Stimulated activated CD8-positive, alpha-beta memory T cell treated with anti-CD3 and anti-CD28 coated beads, Interleukin-15, amount 100 ng/mL, for 24 hours (primary cell): ENCODE results near the gene HOXC9.

ENCODE experiments used
- DNase-seq: peaks from one replicate; pipeline ENCODE4 v3.0.0-alpha.2; 2020; ENCODE audit warnings: low read depth

The HOXC9 gene

DNA sequence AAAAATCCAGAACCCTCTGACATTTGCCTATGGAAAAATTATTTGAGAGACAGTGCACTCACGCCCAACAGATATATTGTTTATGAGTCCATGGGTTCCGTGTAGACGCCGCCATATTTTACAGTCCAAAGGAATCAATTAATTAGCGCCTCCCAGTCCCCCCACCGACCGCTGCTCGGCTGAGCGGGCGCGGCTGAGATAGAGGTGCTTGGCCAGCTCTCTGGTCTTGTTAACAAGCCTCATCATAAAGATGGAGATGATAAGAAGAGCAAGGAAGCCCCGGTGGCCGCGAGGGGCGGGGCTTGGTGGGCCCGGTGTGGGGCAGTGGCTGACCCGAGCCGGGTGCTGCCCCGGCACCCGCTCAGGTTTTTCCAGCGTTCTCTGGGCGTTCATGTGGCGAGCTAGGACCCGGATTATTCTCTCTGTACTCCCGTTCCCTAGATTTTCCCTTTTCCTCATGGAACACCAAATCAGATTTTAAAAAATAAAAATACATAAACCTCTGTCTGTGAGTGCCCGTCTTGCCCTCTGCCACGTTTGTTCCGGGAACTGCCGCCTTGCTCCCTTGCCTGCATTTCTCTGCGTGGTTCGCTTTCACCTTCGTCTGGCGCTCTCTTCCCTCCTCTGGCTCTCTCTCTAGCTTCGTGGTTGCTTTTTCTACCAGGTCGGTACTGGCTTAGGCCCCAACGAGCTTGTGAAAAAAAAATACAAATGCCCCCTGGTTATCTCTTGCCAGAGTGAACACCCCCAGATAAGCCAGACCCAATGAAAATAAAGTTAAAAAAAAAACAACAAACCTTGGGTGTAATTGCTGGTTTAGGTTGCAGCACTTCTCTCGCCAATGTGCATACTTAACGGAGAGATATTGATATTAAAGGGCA is 36.3 kb upstream of the HOXC9 start:
- DNase-seq = no peak

DNA sequence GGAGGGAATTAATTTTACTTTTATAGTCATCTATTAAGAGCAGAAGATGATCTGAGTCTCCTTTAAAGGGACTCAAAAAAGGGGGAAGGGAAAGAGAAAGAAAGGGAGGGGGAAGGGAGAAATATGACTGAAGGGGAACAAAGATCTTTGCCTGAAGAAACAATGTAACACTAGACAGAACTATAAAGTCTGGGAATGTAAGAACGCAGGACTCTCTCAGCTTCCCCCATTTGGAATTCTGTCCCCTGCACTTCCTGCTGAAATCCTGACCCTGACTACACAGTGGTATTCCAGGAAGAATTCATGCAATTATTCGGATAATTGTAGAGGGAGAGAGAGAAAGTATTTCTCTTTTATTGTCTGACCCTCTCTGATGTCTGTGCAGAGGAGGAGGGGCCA is 35.6 kb upstream of the HOXC9 start:
- DNase-seq = no peak

DNA sequence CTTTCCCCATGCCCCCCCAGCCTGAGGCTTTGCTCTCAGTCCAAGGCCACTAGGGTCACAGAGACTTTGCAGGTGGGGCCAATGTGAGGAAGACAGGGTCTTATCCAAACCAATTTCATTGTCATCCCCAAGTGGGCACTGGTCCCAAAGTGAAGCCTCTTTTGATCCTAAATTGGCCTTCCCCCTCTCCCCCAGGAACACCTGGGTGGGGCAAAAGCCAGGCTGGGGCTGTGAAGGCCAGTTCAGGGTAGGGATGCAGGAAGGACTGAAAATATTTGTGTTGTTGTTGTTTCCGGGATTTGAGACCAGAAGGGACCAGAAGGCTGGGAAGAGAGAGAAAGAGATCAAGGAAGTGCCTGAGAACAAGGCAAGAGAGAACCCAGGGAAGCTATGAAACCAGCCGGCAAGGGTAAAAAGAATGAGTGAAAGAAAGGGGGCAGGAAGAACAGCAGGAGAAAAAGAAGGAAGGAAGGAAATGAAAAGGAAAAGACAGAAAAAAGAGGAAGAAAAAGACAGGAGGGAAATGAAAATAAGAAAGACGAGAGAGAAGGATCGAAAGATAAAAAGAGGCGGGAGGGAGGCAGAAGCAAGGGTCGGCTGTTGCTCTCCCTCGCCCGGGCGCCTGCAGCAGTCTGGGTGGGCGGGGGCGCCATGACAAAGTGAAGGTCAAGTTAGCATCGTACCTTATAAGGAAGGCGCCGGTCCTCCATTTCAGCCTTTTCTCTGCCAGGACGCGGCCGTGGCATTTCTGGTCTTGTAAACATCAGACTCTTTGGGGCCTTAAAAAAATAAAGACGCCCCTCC is 34.5 kb upstream of the HOXC9 start:
- no peak for DNase-seq

DNA sequence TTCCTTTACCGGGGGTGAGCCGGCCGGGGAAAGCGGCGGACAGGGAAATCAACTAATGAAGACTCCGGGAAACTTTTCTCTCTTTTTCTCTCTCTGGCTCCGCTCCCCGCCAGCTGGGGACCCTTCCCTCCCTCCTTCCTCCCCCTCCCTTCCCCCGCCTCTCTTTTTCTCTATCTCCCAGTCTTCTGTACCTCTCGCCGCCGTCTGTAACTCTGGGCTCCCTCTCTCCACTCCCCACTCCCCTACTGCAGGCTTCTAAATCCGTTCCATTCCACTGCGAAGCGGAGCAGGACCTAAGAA is 33.9 kb upstream of the HOXC9 start:
- DNase-seq = no peak

DNA sequence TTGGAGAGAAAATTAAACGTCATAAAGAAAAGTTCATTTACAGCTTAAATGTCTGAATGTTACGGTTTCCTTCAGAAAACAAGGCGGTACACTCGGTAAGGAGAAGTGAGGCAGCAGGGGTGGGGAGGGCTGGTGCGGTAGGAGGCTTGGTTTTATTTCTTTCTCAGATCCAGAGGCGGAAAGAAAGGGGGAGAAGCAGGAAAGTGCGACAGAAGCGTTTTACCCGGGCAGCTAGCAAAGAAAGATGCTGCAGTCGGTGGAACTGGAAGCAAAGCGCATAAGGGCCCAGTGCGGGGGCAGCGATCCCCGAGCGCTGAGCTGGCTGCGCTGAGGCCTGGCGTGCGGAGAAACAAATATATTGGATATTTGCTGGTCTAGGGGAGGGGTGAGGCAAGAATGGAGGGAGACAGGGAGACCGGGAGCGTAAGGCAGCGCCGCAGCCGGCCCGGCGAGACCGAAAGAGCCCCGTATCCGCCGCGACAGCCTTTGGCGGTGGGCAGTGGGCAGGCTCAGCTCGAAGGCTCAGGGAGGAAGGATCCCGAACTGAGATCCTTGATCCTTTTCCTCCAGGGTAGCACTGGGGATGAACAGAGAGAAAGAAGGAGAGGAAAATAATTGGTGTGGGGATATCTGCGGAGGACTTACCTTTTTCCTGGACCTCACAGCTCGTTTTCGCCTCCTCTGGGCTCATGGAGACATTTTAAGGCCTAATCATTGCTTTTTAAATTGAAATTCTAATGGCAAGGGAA is 33.4 kb upstream of the HOXC9 start:
- DNase-seq = no peak

DNA sequence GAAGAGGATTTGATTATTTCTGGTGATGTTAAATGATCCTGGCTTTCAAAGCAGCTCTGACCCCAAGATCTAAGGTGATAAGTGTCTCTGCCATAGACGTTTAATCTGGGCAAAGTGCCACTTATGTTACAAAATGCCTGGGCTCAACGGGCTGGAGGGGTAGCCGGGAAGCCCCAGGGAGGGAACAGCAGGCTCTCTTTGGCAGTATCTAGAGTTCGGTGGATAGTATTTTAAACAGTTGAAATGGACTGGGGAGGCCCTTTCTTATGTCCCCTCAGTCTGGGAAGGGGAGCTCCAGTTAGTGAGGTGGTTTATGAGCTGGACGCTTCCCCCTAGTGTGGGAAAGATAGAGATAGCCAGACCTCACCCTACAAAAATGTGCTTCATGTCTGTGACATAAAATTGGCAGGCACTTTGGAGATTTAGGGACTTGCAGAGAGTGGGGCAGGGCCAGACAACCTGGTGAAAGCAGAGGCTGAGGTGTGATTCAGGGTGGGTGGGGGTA is 32.5 kb upstream of the HOXC9 start:
- DNase-seq = no peak

DNA sequence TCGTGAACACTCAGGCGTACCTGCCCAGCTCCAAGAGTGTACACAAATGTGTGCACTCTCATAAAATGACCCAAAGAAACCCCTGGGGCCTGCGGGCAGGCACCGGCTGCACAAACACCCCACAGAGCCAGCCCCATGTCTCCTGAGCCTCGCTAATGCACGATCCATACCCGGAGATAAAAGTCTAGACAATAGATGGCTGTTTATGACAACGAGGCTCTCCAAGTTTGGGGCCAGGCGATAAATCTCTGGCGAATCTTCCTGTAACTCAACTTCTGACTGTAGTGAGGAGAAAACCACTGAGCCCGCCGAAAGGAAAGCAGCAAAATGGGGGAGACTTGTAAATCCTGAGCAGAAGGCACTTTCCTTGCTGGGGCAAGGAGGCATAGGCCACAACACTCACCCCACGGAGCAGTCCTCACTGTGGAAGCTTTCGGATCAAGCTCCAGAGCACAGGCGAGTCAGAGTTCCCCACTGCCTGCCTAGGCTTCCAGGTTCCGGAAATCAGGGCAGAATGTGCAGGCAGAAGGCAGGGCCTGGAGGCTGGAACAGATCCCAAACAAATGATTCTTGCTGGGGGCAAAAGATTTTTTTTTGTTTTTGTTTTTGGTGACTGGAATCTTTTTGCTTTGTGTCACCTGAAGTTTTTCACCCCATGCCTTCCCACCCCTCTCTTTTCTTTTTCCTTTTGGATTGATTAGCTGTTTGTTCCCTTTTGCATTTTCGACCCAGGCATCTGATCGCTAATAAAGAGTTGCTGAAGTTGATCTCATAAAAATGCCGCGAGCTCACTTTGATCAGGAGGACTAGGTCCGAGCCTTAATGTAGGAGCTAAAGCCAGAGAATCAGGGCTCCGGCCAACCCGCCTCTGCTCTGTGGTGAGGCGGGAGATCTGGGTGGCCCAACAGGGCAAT is 31.5 kb upstream of the HOXC9 start:
- no peak for DNase-seq

DNA sequence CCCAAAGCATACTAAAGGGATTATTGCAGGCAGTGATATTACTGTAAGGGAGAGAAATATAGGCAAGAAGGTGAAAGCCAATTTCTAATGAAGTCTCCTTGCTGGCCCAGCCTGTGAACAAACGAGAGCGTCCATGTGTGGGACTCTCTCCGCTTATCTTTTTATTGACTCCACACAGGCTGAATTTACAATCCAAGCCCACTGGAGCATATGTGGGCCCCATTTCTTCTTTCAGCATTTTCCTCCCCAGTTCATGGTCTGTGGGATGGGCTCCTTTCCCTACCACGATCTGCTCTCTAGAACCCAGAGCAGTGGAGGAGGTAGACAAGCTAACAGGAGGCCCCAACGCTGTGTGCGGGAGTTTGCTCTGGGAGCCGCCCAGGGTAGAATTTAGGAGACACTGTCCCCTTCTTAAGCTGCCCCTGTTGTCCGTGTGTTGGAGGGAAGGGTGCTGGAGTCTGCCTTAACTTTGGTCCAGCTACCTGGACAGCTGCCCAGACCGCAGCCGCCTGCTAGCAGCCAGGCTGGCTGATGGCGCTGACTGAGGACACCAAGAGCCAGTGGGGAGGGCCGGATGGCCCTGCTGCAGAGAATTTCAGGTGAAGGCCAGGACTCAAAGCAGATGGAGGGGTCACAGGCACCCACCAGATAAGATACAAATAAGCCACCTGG is 30.2 kb upstream of the HOXC9 start:
- no peak for DNase-seq

DNA sequence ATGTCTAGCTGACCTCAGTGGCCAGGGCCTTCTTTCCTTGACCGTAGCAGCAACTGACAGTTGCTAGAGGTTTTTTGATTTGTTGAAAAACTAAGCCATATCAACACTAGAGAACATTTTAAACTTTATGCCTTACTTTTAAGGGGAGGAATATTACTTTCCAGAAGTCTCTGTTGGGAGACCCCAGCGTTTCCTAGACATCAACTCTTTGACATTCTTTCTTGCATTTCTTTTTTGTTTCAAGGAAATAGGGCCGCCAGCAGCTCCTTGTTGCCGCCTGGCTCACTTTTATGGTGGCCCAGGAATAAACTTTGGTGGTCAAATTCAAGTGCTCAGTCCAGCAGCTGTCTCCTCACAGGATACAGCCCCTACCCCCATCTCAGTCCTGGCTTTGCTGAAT is 29.5 kb upstream of the HOXC9 start:
- DNase-seq = no peak

DNA sequence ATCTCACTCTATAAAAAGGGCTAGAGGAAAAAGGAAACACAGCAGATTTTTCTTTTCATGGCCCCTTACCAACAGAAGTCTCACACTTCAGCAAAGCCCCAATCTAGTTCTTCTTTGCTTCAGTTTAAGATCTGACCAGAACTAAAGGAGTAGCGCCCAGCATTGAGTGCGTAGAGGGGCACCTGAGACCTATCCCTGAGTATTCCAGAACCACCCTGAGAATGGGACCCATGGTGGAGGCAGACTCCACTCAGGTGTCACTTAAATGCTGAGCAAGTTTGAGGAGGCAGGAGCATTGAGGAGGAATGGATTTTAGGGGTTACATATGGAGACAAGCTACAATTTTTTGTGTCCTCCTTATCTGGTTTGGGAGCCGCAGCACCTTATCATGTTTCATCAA is 28.8 kb upstream of the HOXC9 start:
- no peak for DNase-seq

DNA sequence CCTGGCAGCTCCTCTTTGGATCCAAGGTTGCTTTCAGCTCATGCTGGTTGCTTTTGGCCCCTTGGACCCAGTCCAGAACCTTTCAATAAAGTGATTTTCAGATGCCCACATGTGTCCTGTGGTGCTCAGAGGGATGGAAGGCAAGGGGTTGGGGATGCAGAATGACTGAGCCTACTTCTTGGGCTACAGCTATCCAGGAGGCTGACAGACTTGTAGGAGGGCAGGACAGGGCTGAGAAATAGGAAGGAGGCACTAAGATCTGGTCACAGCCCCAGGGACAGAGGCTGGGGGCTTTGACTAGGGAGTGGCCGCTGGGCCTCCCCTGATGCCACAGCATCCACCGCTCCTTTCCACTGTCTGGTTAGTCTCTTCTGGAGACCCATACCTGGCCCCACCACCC is 28.3 kb upstream of the HOXC9 start:
- DNase-seq = no peak

DNA sequence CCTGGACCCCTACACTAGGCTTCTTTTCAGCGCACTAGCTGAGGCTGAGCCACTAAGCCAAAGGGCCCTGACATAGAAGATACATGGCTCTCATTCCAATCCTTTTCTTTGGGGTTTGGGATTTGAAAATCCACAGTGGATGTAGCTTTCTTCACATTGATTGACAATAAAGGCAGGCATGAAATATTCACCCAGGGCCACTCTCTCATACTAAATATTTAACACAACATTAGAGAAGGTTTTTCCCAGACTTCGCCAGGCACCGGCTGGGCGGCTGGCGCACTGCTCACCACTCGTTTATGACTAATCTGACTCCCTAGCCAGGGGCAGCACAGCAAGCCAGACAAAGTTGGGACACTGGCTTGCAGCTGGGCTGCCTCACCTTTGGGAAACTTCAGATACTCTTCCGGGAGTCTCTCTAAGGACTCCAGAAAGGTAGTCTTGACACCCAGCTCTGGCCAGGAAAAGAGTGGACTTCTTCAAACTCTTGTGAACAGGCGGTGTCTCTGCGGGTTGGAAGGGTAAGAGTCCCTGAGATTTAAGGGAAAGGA is 27.7 kb upstream of the HOXC9 start:
- DNase-seq = no peak

DNA sequence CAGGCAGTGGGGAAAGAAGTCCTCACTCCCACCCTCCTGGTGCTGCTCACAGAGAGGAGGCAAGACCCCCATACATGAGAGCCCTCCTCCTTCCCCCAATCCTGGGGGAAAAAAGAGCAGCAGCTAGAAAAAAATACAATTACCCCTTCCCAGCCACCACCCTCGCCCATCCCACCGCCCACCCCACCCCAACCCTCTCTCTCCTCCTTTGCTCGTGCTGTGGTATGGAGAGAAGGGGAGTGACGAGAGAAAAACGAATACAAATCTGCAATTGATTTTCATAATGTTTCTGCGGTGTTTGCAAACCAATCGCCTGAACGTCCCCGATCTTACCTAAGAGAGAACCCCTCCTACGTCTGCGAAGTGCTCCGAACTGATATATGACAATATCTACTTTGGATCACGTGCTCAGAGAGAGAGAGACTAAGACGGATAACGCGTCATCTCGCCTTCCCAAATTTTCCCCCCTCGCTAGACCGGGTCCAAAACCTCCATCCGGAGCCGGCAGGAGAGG is 27.2 kb upstream of the HOXC9 start, which contains the start of gene HOXC11:
Gene HOXC11, plus strand, starts transcription at position 405 of the 514 bp plus-strand sequence. CDS start 116 bp downstream, outside the sequence.
- no peak for DNase-seq

DNA sequence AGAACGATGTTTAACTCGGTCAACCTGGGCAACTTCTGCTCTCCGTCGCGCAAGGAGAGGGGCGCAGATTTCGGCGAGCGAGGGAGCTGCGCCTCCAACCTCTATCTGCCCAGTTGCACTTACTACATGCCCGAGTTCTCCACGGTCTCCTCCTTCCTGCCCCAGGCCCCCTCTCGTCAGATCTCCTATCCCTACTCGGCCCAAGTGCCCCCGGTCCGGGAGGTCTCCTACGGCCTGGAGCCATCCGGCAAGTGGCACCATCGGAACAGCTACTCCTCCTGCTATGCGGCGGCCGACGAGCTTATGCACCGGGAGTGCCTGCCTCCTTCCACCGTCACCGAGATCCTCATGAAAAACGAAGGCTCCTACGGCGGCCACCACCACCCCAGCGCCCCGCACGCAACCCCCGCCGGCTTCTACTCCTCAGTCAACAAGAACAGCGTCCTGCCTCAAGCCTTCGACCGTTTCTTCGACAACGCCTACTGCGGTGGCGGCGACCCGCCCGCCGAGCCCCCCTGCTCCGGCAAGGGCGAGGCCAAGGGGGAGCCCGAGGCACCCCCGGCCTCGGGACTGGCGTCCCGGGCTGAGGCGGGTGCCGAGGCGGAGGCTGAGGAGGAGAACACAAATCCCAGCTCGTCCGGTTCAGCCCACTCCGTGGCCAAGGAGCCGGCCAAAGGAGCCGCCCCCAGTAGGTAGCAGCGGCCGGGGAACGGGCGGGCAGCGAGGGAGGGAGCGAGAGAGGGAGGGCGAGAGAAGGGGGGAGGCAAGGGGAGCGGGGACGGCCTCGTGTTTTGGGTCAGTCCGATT is 26.5 kb upstream of the HOXC9 start:
- no peak for DNase-seq

DNA sequence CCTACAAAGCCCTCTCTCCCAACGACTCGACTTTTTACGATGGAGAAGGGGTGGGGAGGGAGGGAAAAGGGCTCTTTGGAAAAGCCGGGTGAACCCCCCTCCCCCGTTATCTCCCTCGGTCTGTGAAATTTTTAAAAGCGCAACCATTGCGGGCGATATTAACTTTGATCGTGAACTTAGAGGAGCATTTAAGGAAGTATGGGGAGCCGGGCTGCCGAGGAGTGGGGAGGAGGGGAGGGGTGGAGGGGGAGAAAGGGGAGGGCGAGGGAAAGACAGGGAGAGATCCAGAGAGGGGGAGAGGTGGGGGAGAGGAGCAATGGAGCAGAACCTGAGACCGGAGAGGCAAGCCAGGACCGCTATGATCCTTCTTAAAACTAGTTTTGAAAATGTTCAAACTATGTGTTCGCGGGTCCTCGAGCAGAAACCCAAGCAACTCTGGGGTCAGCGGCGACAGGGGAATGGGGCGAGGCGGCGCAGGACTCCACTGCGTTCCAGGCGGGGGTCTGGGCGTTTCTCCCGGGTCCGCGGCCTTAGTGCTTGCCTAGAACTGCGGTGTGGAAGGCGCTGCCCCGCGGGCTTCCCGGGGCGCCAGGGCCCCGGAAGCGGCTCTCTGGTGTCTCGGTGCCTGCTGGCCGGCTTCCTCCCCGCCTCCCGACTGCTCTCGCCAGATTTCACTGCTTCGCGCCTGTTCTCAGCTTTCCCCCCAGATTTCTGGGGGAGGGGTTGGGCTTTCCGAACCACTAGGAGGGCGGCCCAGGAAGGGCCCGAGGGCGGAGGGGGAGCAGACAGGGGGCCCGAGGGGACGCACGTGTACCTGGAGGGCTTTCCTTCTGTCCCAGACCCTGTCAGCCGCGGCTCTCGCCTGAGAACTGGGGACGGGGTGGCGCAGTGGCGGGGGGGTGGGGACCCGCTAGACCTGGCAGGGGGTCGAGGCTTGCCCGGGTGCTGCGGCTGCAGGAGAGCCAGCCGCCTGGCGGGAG is 25.6 kb upstream of the HOXC9 start, which contains the start of gene HOTAIR:
Gene HOTAIR, minus strand, starts transcription at position 871 of the 980 bp plus-strand sequence.
- no peak for DNase-seq

DNA sequence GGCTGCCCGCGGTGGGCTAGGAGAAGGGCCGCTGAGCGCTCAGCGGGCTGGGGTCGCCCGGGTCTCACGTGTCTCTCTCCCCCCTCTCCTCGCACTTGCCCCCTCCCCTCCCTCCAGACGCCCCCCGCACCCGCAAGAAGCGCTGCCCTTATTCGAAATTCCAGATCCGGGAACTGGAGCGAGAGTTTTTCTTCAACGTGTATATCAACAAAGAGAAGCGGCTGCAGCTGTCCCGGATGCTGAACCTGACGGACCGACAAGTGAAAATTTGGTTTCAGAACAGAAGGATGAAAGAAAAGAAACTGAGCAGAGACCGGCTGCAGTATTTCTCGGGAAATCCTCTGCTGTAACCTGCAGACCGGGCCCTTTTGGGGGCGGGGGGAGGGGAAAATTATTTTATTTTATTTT is 24.9 kb upstream of the HOXC9 start:
- no peak for DNase-seq

DNA sequence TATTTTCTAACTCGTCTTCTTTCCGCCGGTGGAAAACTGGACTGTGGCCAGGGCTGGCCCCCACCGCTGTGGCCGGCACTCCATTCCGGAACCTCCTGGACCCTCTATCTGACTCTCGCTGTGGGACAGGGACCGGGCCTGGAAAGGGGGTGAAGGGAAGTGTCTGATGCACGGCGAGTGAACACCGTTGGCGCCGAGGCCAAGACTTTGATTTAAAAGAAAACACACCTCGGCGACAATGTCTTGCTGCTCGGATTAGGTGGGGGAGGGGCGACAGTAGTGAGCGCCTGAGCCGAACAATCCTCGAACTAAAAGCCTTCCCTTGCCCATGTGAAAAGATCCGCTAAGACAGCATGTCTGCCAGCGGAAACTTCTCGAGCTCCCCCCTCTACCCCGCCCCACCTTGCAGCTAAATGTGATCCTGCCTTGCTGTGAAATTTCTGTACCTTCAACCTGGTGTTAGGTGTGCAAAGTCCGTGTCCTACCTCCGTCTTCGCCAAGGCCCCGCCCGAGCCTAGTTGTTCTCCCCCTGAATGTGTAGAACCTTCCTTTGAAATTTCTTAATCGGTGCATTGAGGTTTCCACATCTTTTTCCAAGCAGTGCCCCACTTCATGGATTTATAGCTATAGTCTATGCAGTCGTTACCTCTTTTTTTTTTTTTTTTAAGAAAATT is 24.3 kb upstream of the HOXC9 start:
- no peak for DNase-seq
